Central memory CD8-positive, alpha-beta T cell (primary cell): ENCODE measurements around the gene PRRX1.

Experiments
- ATAC-seq: fragments of 150-1000 bp; cut with Tn5 transposase; replicated peaks from 2 replicates; pipeline ENCODE4 v1.10.0; 2022; ENCODE audit warnings: mild to moderate bottlenecking, moderate FRiP score, moderate number of reproducible peaks; ENCODE audit not compliant: poor library complexity, severe bottlenecking; ENCODE audit errors: extremely low read depth
- DNase-seq, 2 donors: peaks; one replicate each; pipeline ENCODE4 v3.0.0; 2021; ENCODE audit warnings: low spot score in 2 of 2
- H3K27ac Mint-ChIP-seq: one replicate; pipeline ENCODE4 v1.8.0; 2022; ENCODE audit warnings: low read depth, mild to moderate bottlenecking, moderate library complexity, mixed read lengths
- H3K27me3 Mint-ChIP-seq: one replicate; pipeline ENCODE4 v1.8.0; 2022; ENCODE audit warnings: mixed read lengths
- H3K36me3 Mint-ChIP-seq: one replicate; pipeline ENCODE4 v1.8.0; 2022; ENCODE audit warnings: mild to moderate bottlenecking, moderate library complexity, mixed read lengths; ENCODE audit not compliant: insufficient read depth
- H3K4me1 Mint-ChIP-seq: one replicate; pipeline ENCODE4 v1.8.0; 2022; ENCODE audit warnings: mixed read lengths
- H3K4me3 Mint-ChIP-seq: one replicate; pipeline ENCODE4 v1.8.0; 2022; ENCODE audit warnings: mild to moderate bottlenecking, moderate library complexity, mixed read lengths
- H3K9me3 Mint-ChIP-seq: one replicate; pipeline ENCODE4 v1.8.0; 2022; ENCODE audit warnings: mixed read lengths

Gene PRRX1

GRCh38 chr1:170659399-170660035 lies 4.4 kb upstream of the PRRX1 start:
- no peak overlapping the region for H3K4me3 Mint-ChIP-seq

GRCh38 chr1:170660281-170660713 lies 3.6 kb upstream of the PRRX1 start:
- Mint-ChIP-seq H3K9me3 (no peaks in the 10 kb centered on the region), H3K4me1 (peaks cover 10% of the 10 kb centered on the region), H3K36me3 (peaks cover 1% of the 10 kb centered on the region), H3K4me3 (no peak overlapping the region), H3K27ac (no peak overlapping the region), H3K27me3 (peaks cover 99% of the 10 kb centered on the region)
- ATAC-seq (no peak), DNase-seq (no peak)

More at GRCh38 chr1:170659399-170660035, 4.4 kb upstream of the PRRX1 start:
- no peak for DNase-seq
- Mint-ChIP-seq H3K36me3 (peaks cover 1% of the 10 kb centered on the region), H3K27me3 (peaks cover 99% of the 10 kb centered on the region), H3K9me3 (no peaks in the 10 kb centered on the region), H3K4me1 (peaks cover 10% of the 10 kb centered on the region), H3K27ac (no peak overlapping the region)
- ATAC-seq = no peak

- Mint-ChIP-seq H3K4me3 (peak overlapping the region; percentile 8), H3K4me1 (peaks cover 10% of the 10 kb centered on the region), H3K36me3 (peaks cover 1% of the 10 kb centered on the region), H3K27me3 (peaks cover 99% of the 10 kb centered on the region), H3K27ac (no peak overlapping the region), H3K9me3 (no peaks in the 10 kb centered on the region)
- no peak for ATAC-seq
- DNase-seq = no peak
Observed at GRCh38 chr1:170660871-170661645, 2.9 kb upstream of the PRRX1 start.

GRCh38 chr1:170661646-170662411 lies 2.1 kb upstream of the PRRX1 start:
- Mint-ChIP-seq H3K4me3 (no peak overlapping the region), H3K27me3 (peaks cover 99% of the 10 kb centered on the region), H3K9me3 (no peaks in the 10 kb centered on the region), H3K27ac (no peak overlapping the region), H3K4me1 (peaks cover 15% of the 10 kb centered on the region), H3K36me3 (peaks cover 1% of the 10 kb centered on the region)
- DNase-seq (no peak), ATAC-seq (no peak)

GRCh38 chr1:170662561-170663403 lies 1.1 kb upstream of the PRRX1 start:
- ATAC-seq = no peak
- no peak overlapping the region for H3K4me3 Mint-ChIP-seq
- peaks cover 1% of the 10 kb centered on the region for H3K36me3 Mint-ChIP-seq
- peaks cover 17% of the 10 kb centered on the region for H3K4me1 Mint-ChIP-seq
- no peak overlapping the region for H3K27ac Mint-ChIP-seq
- H3K27me3 Mint-ChIP-seq = peaks cover 99% of the 10 kb centered on the region
- no peak for DNase-seq
- no peaks in the 10 kb centered on the region for H3K9me3 Mint-ChIP-seq

GRCh38 chr1:170663404-170664092 lies 383 bp upstream of the PRRX1 start:
- H3K9me3 Mint-ChIP-seq = no peaks in the 10 kb centered on the region

GRCh38 chr1:170664828-170665612 lies 1.1 kb downstream of the PRRX1 start:
- no peak for DNase-seq
- Mint-ChIP-seq H3K27me3 (peaks cover 99% of the 10 kb centered on the region), H3K4me1 (peaks cover 24% of the 10 kb centered on the region), H3K9me3 (no peaks in the 10 kb centered on the region), H3K27ac (no peak overlapping the region), H3K4me3 (no peak overlapping the region), H3K36me3 (peaks cover 1% of the 10 kb centered on the region)
- peak; percentile 21 for ATAC-seq

More at GRCh38 chr1:170663404-170664092, 383 bp upstream of the PRRX1 start:
- peaks cover 24% of the 10 kb centered on the region for H3K4me1 Mint-ChIP-seq
- H3K27ac Mint-ChIP-seq = no peak overlapping the region
- H3K4me3 Mint-ChIP-seq = no peak overlapping the region
- DNase-seq (no peak), ATAC-seq (no peak)
- H3K36me3 Mint-ChIP-seq = peaks cover 1% of the 10 kb centered on the region
- peaks cover 99% of the 10 kb centered on the region for H3K27me3 Mint-ChIP-seq

GRCh38 chr1:170665629-170666028 lies 1.7 kb downstream of the PRRX1 start:
- Mint-ChIP-seq H3K27me3 (peaks cover 99% of the 10 kb centered on the region), H3K36me3 (peaks cover 1% of the 10 kb centered on the region), H3K9me3 (no peaks in the 10 kb centered on the region), H3K27ac (no peak overlapping the region), H3K4me1 (peaks cover 24% of the 10 kb centered on the region), H3K4me3 (no peak overlapping the region)
- no peak for DNase-seq
- no peak for ATAC-seq

- Mint-ChIP-seq H3K4me1 (peaks cover 24% of the 10 kb centered on the region), H3K27me3 (peaks cover 99% of the 10 kb centered on the region), H3K9me3 (no peaks in the 10 kb centered on the region), H3K27ac (no peak overlapping the region), H3K4me3 (no peak overlapping the region), H3K36me3 (no peaks in the 10 kb centered on the region)
- DNase-seq (no peak), ATAC-seq (no peak)
Observed at GRCh38 chr1:170666541-170667254, 2.8 kb downstream of the PRRX1 start.

GRCh38 chr1:170668209-170669106 lies 4.5 kb downstream of the PRRX1 start:
- DNase-seq = no peak
- ATAC-seq = no peak

More at GRCh38 chr1:170668209-170669106, 4.5 kb downstream of the PRRX1 start:
- Mint-ChIP-seq H3K27ac (no peak overlapping the region), H3K4me3 (no peak overlapping the region), H3K9me3 (no peaks in the 10 kb centered on the region), H3K4me1 (peaks cover 23% of the 10 kb centered on the region), H3K36me3 (no peaks in the 10 kb centered on the region), H3K27me3 (peaks cover 95% of the 10 kb centered on the region)
